Naive thymus-derived CD4-positive, alpha-beta T cell (primary cell): ENCODE data around the gene CHAD. TPM values are rescaled to one million over a fixed set of nuclear protein-coding genes. Genes with fewer than 3 reads are reported as not detected.
"Not testable (repeated sequence)": the region's sequence is repeated elsewhere in the genome, so short reads cannot be mapped to it uniquely, and the experiment has no call there.

Source experiments
- ATAC-seq: fragments of 150-1000 bp; cut with Tn5 transposase; 2 replicates; pipeline ENCODE4 v1.10.0; 2021; ENCODE audit warnings: mild to moderate bottlenecking, moderate library complexity
- CTCF ChIA-PET: fragments of 350-600 bp; sonication (Branson Sonifier 250); formaldehyde crosslinking; loops from one replicate; lab custom pipeline; 2021; ENCODE audit warnings: antibody characterized with exemption; lab: Charles Lee
- POLR2A ChIA-PET: fragments of 350-600 bp; sonication (Branson Sonifier 250); formaldehyde crosslinking; loops from one replicate; lab custom pipeline; 2021; ENCODE audit warnings: antibody characterized with exemption, inconsistent platforms; lab: Charles Lee
- DNase-seq, 9 donors: peaks; one replicate each; pipeline versions ENCODE4 v3.0.0 to v3.0.0-alpha.2; 2020 to 2022; ENCODE audit warnings: mixed read lengths in 1 of 9
- H3K27ac ChIP-seq: one replicate; pipeline ENCODE4 v1.7.0; 2013; ENCODE audit warnings: mild to moderate bottlenecking, low read depth, low read length, moderate library complexity
- H3K27me3 ChIP-seq, 2 donors: one replicate each; pipeline ENCODE4 v1.7.0; 2013; ENCODE audit warnings: low read length in 2 of 2, mild to moderate bottlenecking in 2 of 2, moderate library complexity in 2 of 2; ENCODE audit not compliant: control insufficient read depth in 2 of 2, insufficient read depth in 2 of 2
- H3K36me3 ChIP-seq, 3 experiments: 1 replicate in 2 of 3; 2 replicates in 1 of 3; pipeline ENCODE4 v1.7.0; 2013; ENCODE audit warnings: low read length in 3 of 3, mild to moderate bottlenecking in 3 of 3, moderate library complexity in 1 of 3; ENCODE audit not compliant: insufficient read depth in 3 of 3, control insufficient read depth in 2 of 3
- H3K4me1 ChIP-seq, 2 donors: one replicate each; pipeline ENCODE4 v1.7.0; 2013; ENCODE audit warnings: low read length in 2 of 2, mild to moderate bottlenecking in 2 of 2, moderate library complexity in 1 of 2; ENCODE audit not compliant: control insufficient read depth in 2 of 2, insufficient read depth in 2 of 2
- H3K4me3 ChIP-seq: 2 replicates; pipeline ENCODE4 v1.7.0; 2013; ENCODE audit warnings: mild to moderate bottlenecking, low read length
- H3K9me3 ChIP-seq, 3 experiments: 1 replicate in 2 of 3; 2 replicates in 1 of 3; pipeline ENCODE4 v1.7.0; 2013; ENCODE audit warnings: low read length in 3 of 3; ENCODE audit not compliant: control insufficient read depth in 2 of 3
- H3K27ac Mint-ChIP-seq, 9 donors: one replicate each; pipeline ENCODE4 v1.8.0; 2020 to 2022; ENCODE audit warnings: mixed read lengths in 9 of 9, mild to moderate bottlenecking in 8 of 9, moderate library complexity in 5 of 9, inconsistent platforms in 2 of 9
- H3K27me3 Mint-ChIP-seq, 5 donors: one replicate each; pipeline ENCODE4 v1.8.0; 2021 to 2022; ENCODE audit warnings: mixed read lengths in 5 of 5, mild to moderate bottlenecking in 1 of 5
- H3K36me3 Mint-ChIP-seq, 5 donors: one replicate each; pipeline ENCODE4 v1.8.0; 2020 to 2022; ENCODE audit warnings: mixed read lengths in 5 of 5, mild to moderate bottlenecking in 3 of 5, inconsistent platforms in 1 of 5
- H3K4me1 Mint-ChIP-seq, 7 donors: one replicate each; pipeline ENCODE4 v1.8.0; 2020 to 2022; ENCODE audit warnings: mixed read lengths in 7 of 7, mild to moderate bottlenecking in 3 of 7, inconsistent platforms in 1 of 7
- H3K4me3 Mint-ChIP-seq, 10 donors: one replicate each; pipeline ENCODE4 v1.8.0; 2020 to 2022; ENCODE audit warnings: mild to moderate bottlenecking in 10 of 10, mixed read lengths in 10 of 10, moderate library complexity in 6 of 10, inconsistent platforms in 2 of 10
- H3K9me3 Mint-ChIP-seq, 11 donors: one replicate each; pipeline ENCODE4 v1.8.0; 2020 to 2022; ENCODE audit warnings: mixed read lengths in 11 of 11, mild to moderate bottlenecking in 4 of 11, inconsistent platforms in 1 of 11, moderate library complexity in 1 of 11
- intact Hi-C, 2 donors: fragments of 100-400 bp; cut with micrococcal nuclease; formaldehyde crosslinking; loops; one replicate each; pipeline ENCODE4 v1.15.1; 2023
- polyA plus RNA-seq, 2 donors: library from polyadenylated mRNA; unstranded; fragments of 300-500 nt; fragmentation: Illumina TruSeq; gene quantifications; one replicate each; pipeline ENCODE4 v1.2.3, GENCODE V29; 2021
- total RNA-seq, 6 experiments: library from RNA in 5 of 6; stranded (reverse) in 5 of 6; gene quantifications; 1 replicate in 5 of 6; 2 replicates in 1 of 6; pipeline ENCODE4 v1.2.3 and lab custom pipeline; 2021 to 2026

Gene CHAD
- total and polyA plus RNA-seq, 7 experiments from 2014 or later, result not detected

DNA sequence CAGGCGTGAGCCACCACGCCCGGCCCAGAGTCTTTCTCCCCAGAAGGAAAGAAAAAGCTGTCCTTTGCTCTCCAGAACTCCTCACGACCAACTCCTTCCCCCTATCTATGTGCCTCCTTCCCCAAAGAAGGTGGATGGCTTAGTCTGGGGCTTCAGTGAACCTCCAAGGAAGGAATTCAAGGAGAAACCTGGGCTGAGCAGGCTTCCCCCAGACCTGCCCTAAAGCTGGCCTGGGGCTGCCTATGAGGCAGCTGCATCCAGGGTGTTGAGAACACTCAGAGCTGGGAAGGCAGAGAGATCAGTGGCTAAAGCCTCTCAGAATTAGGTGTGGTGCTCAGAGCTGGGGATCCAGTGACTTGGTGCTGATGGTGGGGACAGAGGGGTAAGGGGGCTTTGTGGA is 38.9 kb downstream of the CHAD start:
- Histone ChIP-seq H3K4me1 (peaks cover 18 to 21% of the 10 kb centered on the region in 2 donors), H3K9me3 (no peaks in the 10 kb centered on the region), H3K27ac (no peak overlapping the region), H3K4me3 (no peak overlapping the region), H3K27me3 (no peaks in the 10 kb centered on the region), H3K36me3 (no peaks in the 10 kb centered on the region)
- ChIA-PET CTCF (no interaction called here), POLR2A (no interaction called here)
- Mint-ChIP-seq H3K4me3 (no peak overlapping the region), H3K36me3 (peaks cover 0 to 8% (median 2%) of the 10 kb centered on the region in 5 donors), H3K27me3 (no peaks in the 10 kb centered on the region), H3K4me1 (peaks cover 14 to 28% (median 24%) of the 10 kb centered on the region in 7 donors), H3K27ac (no peak overlapping the region), H3K9me3 (peaks cover 0 to 1% (median 0%) of the 10 kb centered on the region in 11 donors)
- DNase-seq (no peak), ATAC-seq (no peak)
- intact Hi-C loops, result no loop called here

DNA sequence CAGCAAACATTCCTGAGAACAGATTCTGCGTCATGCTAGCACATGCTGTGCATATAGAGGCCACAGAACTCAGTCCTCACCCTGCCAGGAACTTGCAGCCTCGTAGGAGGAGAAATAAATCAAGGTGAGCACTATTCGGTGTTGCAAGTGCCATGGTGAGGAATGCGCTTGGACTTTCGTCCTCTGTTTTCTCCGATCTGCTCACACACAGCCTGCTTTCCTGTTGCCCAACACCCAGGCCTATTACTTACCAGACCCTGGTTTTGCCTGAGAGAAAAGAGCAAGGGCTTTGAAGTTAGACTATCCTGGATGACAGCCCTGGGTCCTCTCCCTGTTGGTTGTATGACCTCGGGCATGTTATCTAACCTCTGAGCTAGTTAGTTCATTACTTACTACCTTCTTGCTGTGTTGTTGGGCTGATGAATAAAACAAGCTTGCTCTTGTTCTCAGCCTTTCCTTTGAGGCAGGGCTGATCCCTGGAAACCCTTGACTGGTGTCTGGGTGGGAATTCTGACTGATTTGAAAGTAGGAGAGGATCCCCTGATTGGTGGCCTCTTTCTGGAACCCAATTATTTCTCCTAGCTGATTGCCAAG is 39.8 kb downstream of the CHAD start:
- peak overlapping the region in 1 of 10 donors; percentile 33 for H3K4me3 Mint-ChIP-seq
- intact Hi-C loops, result no loop called here
- Histone ChIP-seq H3K27ac (no peak overlapping the region), H3K4me1 (peaks cover 18 to 21% of the 10 kb centered on the region in 2 donors), H3K9me3 (no peaks in the 10 kb centered on the region), H3K27me3 (no peaks in the 10 kb centered on the region), H3K36me3 (no peaks in the 10 kb centered on the region), H3K4me3 (no peak overlapping the region)
- ChIA-PET POLR2A (no interaction called here), CTCF (no interaction called here)
- ATAC-seq, result no peak
- peaks cover 0 to 1% (median 0%) of the 10 kb centered on the region in 11 donors for H3K9me3 Mint-ChIP-seq
- H3K36me3 Mint-ChIP-seq, result peaks cover 0 to 5% (median 0%) of the 10 kb centered on the region in 5 donors
- no peaks in the 10 kb centered on the region for H3K27me3 Mint-ChIP-seq
- peaks cover 14 to 28% (median 24%) of the 10 kb centered on the region in 7 donors for H3K4me1 Mint-ChIP-seq
- DNase-seq, result no peak
- H3K27ac Mint-ChIP-seq, result no peak overlapping the region

DNA sequence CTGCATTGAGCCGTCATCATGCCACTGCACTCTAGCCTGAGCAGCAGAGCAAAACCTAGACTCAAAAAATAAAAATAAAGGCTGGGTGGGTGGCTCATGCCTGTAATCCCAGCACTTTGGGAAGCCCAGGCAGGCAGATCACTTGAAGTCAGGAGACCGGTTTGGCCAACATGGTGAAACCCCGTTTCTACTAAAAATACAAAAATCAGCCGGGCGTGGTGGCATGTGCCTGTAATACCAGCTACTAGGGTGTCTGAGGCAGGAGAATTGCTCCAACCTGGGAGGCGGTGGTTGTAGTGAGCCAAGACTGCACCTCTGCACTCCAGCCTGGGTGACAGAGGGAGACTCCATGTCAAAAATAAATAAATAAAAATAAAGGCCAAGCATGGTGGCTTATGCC is 40.6 kb downstream of the CHAD start:
- H3K27me3 Mint-ChIP-seq, intact Hi-C loops, ATAC-seq, DNase-seq, H3K9me3 Mint-ChIP-seq, POLR2A ChIA-PET, H3K36me3 Mint-ChIP-seq, H3K36me3 ChIP-seq, CTCF ChIA-PET, H3K27me3 ChIP-seq, H3K4me3 ChIP-seq, H3K27ac ChIP-seq, H3K9me3 ChIP-seq: not testable (repeated sequence)
- peak overlapping the region in 3 of 9 donors; percentile 34 to 91 (median 83) for H3K27ac Mint-ChIP-seq
- H3K4me3 Mint-ChIP-seq, result peak overlapping the region in 7 of 10 donors; percentile 18 to 89 (median 85)
- H3K4me1 Mint-ChIP-seq, result peaks cover 14 to 34% (median 24%) of the 10 kb centered on the region in 7 donors
- H3K4me1 ChIP-seq, result peaks cover 18 to 21% of the 10 kb centered on the region in 2 donors

DNA sequence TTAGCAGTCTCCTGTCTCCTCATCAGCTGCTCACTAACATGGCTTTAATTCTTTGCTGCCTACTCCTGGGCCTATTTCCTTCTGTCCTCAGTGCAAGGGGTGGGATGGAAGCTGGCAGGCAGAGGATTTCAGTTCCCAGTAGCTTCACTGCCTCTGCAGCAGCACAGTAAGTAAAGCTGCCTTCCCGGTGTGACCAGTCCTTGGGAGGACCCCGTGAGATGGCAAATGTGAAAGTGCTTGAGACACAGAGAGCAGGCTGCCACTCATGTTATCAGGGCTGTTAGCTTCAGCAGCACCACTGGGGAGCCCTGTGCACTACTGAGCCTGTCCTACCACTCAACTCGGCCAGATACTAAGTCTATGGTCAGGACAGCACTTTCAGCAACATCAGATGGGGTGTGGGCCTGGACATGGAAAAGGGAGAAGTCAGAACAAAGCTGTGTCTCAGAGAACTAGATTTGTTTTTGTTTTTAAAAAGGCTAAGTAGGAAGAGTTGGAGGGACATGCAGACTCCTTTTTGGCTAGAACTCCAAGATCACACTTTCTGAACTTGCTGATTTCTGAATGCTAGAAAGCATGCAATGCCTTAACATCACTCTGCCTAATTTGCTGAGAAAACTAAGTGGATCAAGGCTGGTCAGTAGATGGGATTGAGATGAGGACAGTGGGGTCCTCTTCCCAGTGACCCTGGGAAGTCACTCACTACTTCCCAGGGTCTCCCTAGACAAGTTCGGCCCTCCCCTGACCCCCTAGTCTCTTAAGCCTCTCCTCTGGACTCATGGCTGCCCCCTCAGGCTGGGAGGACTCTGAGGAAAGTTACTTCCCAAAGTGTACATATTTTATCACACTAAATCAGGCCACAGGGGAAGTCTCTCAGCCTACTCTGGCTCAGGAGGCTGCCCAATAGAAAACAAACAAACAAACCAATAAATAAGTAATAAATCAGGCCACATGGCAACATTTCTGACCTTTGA is 41.6 kb downstream of the CHAD start:
- H3K4me3 Mint-ChIP-seq, result peak overlapping the region; percentile 82 to 90 (median 89)
- peak overlapping the region; percentile 70 to 94 (median 82) for H3K27ac Mint-ChIP-seq
- peaks cover 0 to 5% (median 0%) of the 10 kb centered on the region in 5 donors for H3K36me3 Mint-ChIP-seq
- peaks cover 0 to 1% (median 0%) of the 10 kb centered on the region in 11 donors for H3K9me3 Mint-ChIP-seq
- Histone ChIP-seq H3K36me3 (no peaks in the 10 kb centered on the region), H3K27ac (peak overlapping the region; percentile 65), H3K4me3 (peak overlapping the region; percentile 55), H3K27me3 (no peaks in the 10 kb centered on the region), H3K9me3 (no peaks in the 10 kb centered on the region), H3K4me1 (peaks cover 18 to 21% of the 10 kb centered on the region in 2 donors)
- DNase-seq (peak in 5 of 9 donors; percentile 11 to 26 (median 18)), ATAC-seq (peak; percentile 44)
- ChIA-PET POLR2A (interaction anchor here (2.1 kb wide), 1 partner anchor 29 kb away, joined by 12 read pairs; the partner anchor contains the start of gene LRRC59), CTCF (interaction anchor here (0.6 to 1.5 kb wide), 2 partner anchors 30 to 221 kb away, joined by 3 to 8 read pairs; partner anchors contain the start of gene LRRC59)
- H3K27me3 Mint-ChIP-seq, result no peaks in the 10 kb centered on the region
- H3K4me1 Mint-ChIP-seq, result peaks cover 14 to 44% (median 24%) of the 10 kb centered on the region in 7 donors
- intact Hi-C loops, result loop anchor here (1.0 to 2.0 kb wide), 6 partner anchors 30 to 82 kb away; partner anchors contain the start of genes LRRC59 (in 2 of the 2), RSAD1 (in 2 of the 2), EME1 (in 1 of the 2) and MRPL27 (in 1 of the 2)

DNA sequence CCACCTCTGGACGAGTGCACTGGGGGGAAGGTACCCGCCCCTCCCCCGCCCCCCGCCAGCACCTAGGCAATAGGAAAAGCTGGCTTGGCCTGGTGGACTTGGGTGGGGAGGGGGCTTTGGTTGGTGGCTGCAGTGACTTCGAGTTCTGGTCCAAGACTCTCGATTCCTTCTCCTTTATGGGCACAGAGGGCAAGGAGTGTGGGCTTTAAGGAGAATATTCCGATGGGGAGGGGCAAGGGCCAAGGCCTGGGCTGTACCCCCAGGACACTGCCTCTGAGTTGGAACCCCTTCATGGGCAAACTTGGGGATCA is 42.3 kb downstream of the CHAD start:
- intact Hi-C loops, result loop anchor here (1.0 to 2.0 kb wide), 5 partner anchors 29 to 81 kb away; partner anchors contain the start of genes LRRC59 (in 2 of the 2), EME1 (in 1 of the 2), MRPL27 (in 1 of the 2) and RSAD1 (in 1 of the 2)
- no peak for ATAC-seq

More for the DNA sequence above, 42.3 kb downstream of the CHAD start:
- Mint-ChIP-seq H3K27me3 (no peaks in the 10 kb centered on the region), H3K27ac (peak overlapping the region; percentile 70 to 94 (median 82)), H3K9me3 (peaks cover 0 to 1% (median 0%) of the 10 kb centered on the region in 11 donors), H3K4me3 (peak overlapping the region; percentile 82 to 90 (median 89)), H3K4me1 (peaks cover 11 to 50% (median 29%) of the 10 kb centered on the region in 7 donors), H3K36me3 (peaks cover 0 to 5% (median 0%) of the 10 kb centered on the region in 5 donors)
- Histone ChIP-seq H3K4me1 (peaks cover 21% of the 10 kb centered on the region in 2 donors), H3K27me3 (no peaks in the 10 kb centered on the region), H3K36me3 (no peaks in the 10 kb centered on the region), H3K9me3 (no peaks in the 10 kb centered on the region), H3K4me3 (peak overlapping the region; percentile 55), H3K27ac (peak overlapping the region; percentile 65)
- DNase-seq, result no peak
- ChIA-PET CTCF (interaction anchor here (0.6 to 1.5 kb wide), 2 partner anchors 29 to 220 kb away, joined by 3 to 8 read pairs; partner anchors contain the start of gene LRRC59), POLR2A (interaction anchor here (2.1 kb wide), 1 partner anchor 29 kb away, joined by 12 read pairs; the partner anchor contains the start of gene LRRC59)
